ENCODE data around the gene FANK1.

DNA sequence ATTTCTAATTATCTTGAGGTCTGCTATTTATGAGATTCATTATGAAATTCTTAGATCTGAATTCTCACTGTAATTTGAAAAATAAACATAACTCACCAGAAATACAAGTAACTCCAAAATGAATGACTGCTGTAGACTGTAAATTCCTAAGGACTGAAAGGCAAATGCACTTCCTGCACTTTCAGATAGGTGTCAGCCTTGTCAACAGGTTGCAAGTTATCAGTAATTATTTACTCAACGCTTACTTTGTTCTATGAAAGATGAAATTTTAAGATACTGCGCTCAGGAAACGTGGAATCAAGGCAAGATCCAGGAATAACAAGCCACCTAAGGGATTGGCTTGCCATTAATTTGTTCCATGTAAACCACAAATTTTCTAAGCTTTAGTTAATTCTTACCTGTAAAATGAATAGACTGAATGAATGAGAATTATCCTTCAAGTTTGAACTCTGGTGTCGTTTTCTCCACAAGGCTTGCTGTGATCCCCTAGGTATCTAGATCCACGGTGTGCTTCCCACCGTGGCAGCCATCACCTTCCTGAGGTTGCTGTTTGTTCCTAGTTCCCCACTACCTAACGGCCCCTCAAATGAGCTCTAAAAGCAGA, 27.9 kb upstream of the FANK1 start:
- TF ChIP-seq, protein P1, sequence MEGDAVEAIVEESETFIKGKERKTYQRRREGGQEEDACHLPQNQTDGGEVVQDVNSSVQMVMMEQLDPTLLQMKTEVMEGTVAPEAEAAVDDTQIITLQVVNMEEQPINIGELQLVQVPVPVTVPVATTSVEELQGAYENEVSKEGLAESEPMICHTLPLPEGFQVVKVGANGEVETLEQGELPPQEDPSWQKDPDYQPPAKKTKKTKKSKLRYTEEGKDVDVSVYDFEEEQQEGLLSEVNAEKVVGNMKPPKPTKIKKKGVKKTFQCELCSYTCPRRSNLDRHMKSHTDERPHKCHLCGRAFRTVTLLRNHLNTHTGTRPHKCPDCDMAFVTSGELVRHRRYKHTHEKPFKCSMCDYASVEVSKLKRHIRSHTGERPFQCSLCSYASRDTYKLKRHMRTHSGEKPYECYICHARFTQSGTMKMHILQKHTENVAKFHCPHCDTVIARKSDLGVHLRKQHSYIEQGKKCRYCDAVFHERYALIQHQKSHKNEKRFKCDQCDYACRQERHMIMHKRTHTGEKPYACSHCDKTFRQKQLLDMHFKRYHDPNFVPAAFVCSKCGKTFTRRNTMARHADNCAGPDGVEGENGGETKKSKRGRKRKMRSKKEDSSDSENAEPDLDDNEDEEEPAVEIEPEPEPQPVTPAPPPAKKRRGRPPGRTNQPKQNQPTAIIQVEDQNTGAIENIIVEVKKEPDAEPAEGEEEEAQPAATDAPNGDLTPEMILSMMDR (IDR thresholded peaks at IDR 0.05) = peak; percentile 87
- TF ChIP-seq EZH2 (IDR thresholded peaks at IDR 0.05; ENCODE audit: borderline replicate concordance, insufficient read depth, low read depth, low read length, poor library complexity, severe bottlenecking) = no peak
